Measurements from ENCODE around the gene RNU6-9. TPM values are rescaled to one million over a fixed set of nuclear protein-coding genes. Genes with fewer than 3 reads are reported as not detected.
A peak's percentile ranks its signal among the peaks of the same experiment; 100 is the strongest.

Gene RNU6-9
- total RNA-seq, 1 experiment from 2014 or later = not detected

- Histone ChIP-seq H3K27ac (ENCODE audit: low read length) (no peak overlapping the region), H3K4me3 (ENCODE audit: low read depth in 2 of 2, low read length in 2 of 2) (no peak overlapping the region), H3K4me1 (ENCODE audit: control insufficient read depth, insufficient read depth, low read length) (no peaks in the 10 kb centered on the region), H3K9me3 (ENCODE audit: control insufficient read depth, insufficient read depth, low read depth, low read length) (no peaks in the 10 kb centered on the region), H3K36me3 (ENCODE audit: control insufficient read depth, insufficient read depth, low read length) (no peaks in the 10 kb centered on the region), H3K27me3 (ENCODE audit: control insufficient read depth, insufficient read depth, low read length) (no peaks in the 10 kb centered on the region)
- DNase-seq (ENCODE audit: low read depth, low spot score) (no peak), ATAC-seq (peak; percentile 31; the same call in 1 of the 2 replicates)
- intact Hi-C loops (cut with micrococcal nuclease; ENCODE audit: unreplicated experiment) = no loop called here
- no TSS peak for BruUV-seq (replicated peaks)
- TF ChIP-seq REST (IDR thresholded peaks at IDR 0.05; ENCODE audit: insufficient read depth in 1 of 2, low read depth in 2 of 2, low read length in 1 of 2) (no peak), POLR2AphosphoS5 (IDR thresholded peaks at IDR 0.05; ENCODE audit: low read depth, low read length) (no peak), TCF7L2 (IDR thresholded peaks at IDR 0.05; ENCODE audit: low read depth, low read length) (no peak), SIN3A (IDR thresholded peaks at IDR 0.05; ENCODE audit: borderline replicate concordance, insufficient read depth, low read depth, low read length) (no peak)
- ChIA-PET POLR2A (no interaction called here), CTCF (no interaction called here)
- in situ Hi-C loops (cut with HindIII; ENCODE audit: low pct_unique_long_range_greater_than_20kb, low sequenced_read_pairs) = no loop called here
These were observed 6.2 kb downstream of the RNU6-9 start for GRCh38 chr19:899336-900042.

GRCh38 chr19:900043-900301, 6.7 kb downstream of the RNU6-9 start:
- DNase-seq (ENCODE audit: low read depth, low spot score) (no peak), ATAC-seq (no peak; the same call in 1 of the 2 replicates)
- no peak for TF ChIP-seq SIN3A (IDR thresholded peaks at IDR 0.05; ENCODE audit: borderline replicate concordance, insufficient read depth, low read depth, low read length)
- TF ChIP-seq POLR2AphosphoS5 (IDR thresholded peaks at IDR 0.05; ENCODE audit: low read depth, low read length) = no peak
- TF ChIP-seq, protein P1, sequence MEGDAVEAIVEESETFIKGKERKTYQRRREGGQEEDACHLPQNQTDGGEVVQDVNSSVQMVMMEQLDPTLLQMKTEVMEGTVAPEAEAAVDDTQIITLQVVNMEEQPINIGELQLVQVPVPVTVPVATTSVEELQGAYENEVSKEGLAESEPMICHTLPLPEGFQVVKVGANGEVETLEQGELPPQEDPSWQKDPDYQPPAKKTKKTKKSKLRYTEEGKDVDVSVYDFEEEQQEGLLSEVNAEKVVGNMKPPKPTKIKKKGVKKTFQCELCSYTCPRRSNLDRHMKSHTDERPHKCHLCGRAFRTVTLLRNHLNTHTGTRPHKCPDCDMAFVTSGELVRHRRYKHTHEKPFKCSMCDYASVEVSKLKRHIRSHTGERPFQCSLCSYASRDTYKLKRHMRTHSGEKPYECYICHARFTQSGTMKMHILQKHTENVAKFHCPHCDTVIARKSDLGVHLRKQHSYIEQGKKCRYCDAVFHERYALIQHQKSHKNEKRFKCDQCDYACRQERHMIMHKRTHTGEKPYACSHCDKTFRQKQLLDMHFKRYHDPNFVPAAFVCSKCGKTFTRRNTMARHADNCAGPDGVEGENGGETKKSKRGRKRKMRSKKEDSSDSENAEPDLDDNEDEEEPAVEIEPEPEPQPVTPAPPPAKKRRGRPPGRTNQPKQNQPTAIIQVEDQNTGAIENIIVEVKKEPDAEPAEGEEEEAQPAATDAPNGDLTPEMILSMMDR (IDR thresholded peaks at IDR 0.05) = no peak
- no peak for TF ChIP-seq TCF7L2 (IDR thresholded peaks at IDR 0.05; ENCODE audit: low read depth, low read length)
- TF ChIP-seq REST (IDR thresholded peaks at IDR 0.05; ENCODE audit: insufficient read depth in 1 of 2, low read depth in 2 of 2, low read length in 1 of 2) = no peak
- CTCF ChIA-PET = no interaction called here
- Histone ChIP-seq H3K4me1 (ENCODE audit: control insufficient read depth, insufficient read depth, low read length) (no peaks in the 10 kb centered on the region), H3K27me3 (ENCODE audit: control insufficient read depth, insufficient read depth, low read length) (no peaks in the 10 kb centered on the region), H3K4me3 (ENCODE audit: low read depth in 2 of 2, low read length in 2 of 2) (no peak overlapping the region), H3K9me3 (ENCODE audit: control insufficient read depth, insufficient read depth, low read depth, low read length) (no peaks in the 10 kb centered on the region), H3K27ac (ENCODE audit: low read length) (no peak overlapping the region), H3K36me3 (ENCODE audit: control insufficient read depth, insufficient read depth, low read length) (no peaks in the 10 kb centered on the region)
- POLR2A ChIA-PET = no interaction called here
- intact Hi-C loops (cut with micrococcal nuclease; ENCODE audit: unreplicated experiment) = no loop called here
- in situ Hi-C loops (cut with HindIII; ENCODE audit: low pct_unique_long_range_greater_than_20kb, low sequenced_read_pairs) = no loop called here
- no TSS peak for BruUV-seq (replicated peaks)
